Small intestine (tissue), 7 donors: ENCODE measurements around the gene MGAT3. TPM values are rescaled to one million over a fixed set of nuclear protein-coding genes. Genes with fewer than 3 reads are reported as not detected.
A peak's percentile ranks its signal among the peaks of the same experiment; 100 is the strongest.

Experiments
- DNase-seq, 2 donors: peaks; one replicate each; pipeline versions ENCODE4 v3.0.0 to v3.0.0-alpha.2; 2013
- FAIRE-seq: peaks from 2 replicates; lab custom pipeline; 2012; peaks lifted over from hg19 to GRCh38; lab: Jason Lieb, UNC
- H3K27ac ChIP-seq, 3 donors: one replicate each; pipeline ENCODE4 v1.5.1; 2013; ENCODE audit warnings: low read length in 2 of 3, mild to moderate bottlenecking in 2 of 3, control low read depth in 1 of 3, inconsistent platforms in 1 of 3, low read depth in 1 of 3, moderate library complexity in 1 of 3
- H3K27me3 ChIP-seq, 3 donors: one replicate each; pipeline ENCODE4 v1.6.1; 2013; ENCODE audit warnings: low read length in 3 of 3, inconsistent platforms in 1 of 3; ENCODE audit not compliant: control insufficient read depth in 3 of 3, insufficient read depth in 3 of 3
- H3K36me3 ChIP-seq, 3 donors: one replicate each; pipeline ENCODE4 v1.6.1; 2013; ENCODE audit warnings: low read length in 3 of 3, inconsistent platforms in 1 of 3, low read depth in 1 of 3, mild to moderate bottlenecking in 1 of 3, moderate library complexity in 1 of 3; ENCODE audit not compliant: control insufficient read depth in 3 of 3, insufficient read depth in 2 of 3
- H3K4me1 ChIP-seq, 3 donors: one replicate each; pipeline ENCODE4 v1.6.1; 2013; ENCODE audit warnings: low read length in 2 of 3, inconsistent platforms in 1 of 3, low read depth in 1 of 3, mild to moderate bottlenecking in 1 of 3, moderate library complexity in 1 of 3; ENCODE audit not compliant: control insufficient read depth in 3 of 3, insufficient read depth in 2 of 3
- H3K4me3 ChIP-seq, 3 donors: one replicate each; pipeline ENCODE4 v1.5.1; 2013; ENCODE audit warnings: low read length in 3 of 3, control low read depth in 1 of 3, inconsistent platforms in 1 of 3, low read depth in 1 of 3, mild to moderate bottlenecking in 1 of 3, moderate library complexity in 1 of 3
- H3K9me3 ChIP-seq, 2 donors: one replicate each; pipeline ENCODE4 v1.6.1; 2013; ENCODE audit warnings: low read depth in 1 of 2, low read length in 1 of 2; ENCODE audit not compliant: control insufficient read depth in 2 of 2, insufficient read depth in 1 of 2
- WGBS, 3 donors: extraction: QIAGEN DNeasy Blood & Tissue Kit; methylation state at CpG; one replicate each; pipeline ENCODE4 v1.1.7; 2013; 5-methylcytosine and 5-hydroxymethylcytosine counted together
- polyA plus RNA-seq, 4 donors: library from polyadenylated mRNA; stranded (reverse) in 3 of 4; unstranded in 1 of 4; fragments of 200-250 nt in 3 of 4; fragments of 120-200 nt in 1 of 4; gene quantifications; one replicate each; pipeline versions ENCODE4 v1.2.1 to v1.2.3, GENCODE V29; 2013
- donor health status: healthy with polysubstance abuse.
- donor health status: control.
- donor health status: control.
- donor health status: Bipolar disorder and iron deficiency.
- donor health status: healthy.

The MGAT3 gene
- polyA plus RNA-seq, 4 donors: 11.1 to 30.1 (median 17.2) TPM

DNA sequence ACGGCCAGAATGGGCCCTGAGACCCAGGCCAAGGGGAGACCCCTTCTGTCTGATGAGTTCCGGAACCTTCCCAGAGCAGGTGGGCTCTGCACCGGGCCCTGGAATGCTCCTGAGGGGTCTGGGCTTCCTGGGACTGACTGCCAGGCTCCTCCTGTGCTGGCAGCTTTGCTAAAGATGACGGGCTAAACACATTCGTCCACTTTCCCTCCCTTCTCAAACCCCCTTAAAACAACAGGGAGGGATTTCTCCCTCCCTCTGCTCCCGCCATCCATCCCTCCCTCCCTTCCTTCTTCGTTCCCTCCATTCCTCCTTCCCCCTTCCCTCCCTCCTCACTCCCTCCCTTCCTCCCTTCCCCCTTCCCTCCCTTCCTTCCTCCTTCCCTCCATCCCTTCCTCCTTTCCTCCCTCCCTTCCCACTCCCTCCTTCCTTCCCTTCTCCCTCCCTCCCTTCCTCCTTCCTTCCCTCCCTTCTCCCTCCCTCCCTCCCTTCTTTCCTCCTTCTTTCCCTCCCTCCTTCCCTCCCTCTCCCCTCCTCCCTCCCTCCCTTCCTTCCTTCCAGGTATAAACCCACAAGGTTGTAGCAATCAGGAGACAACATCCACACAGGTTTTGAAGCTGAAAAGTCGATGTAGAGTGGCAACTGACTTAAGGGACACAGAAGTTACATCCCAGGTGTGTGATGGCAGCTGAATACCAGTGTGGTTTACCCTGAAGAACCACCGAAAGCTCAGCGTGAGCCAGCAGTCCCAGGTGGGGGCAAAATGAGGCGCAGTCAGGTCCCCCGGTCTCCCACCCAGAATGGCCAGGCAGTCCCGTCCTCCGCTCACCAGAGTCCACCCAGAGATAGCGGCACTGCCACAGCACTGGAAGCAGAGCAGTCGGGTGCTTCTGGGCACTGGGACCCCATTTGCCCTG, 18.8 kb upstream of the MGAT3 start:
- Histone ChIP-seq H3K4me1 (peaks cover 4 to 16% (median 6%) of the 10 kb centered on the region in 3 donors), H3K9me3 (no peaks in the 10 kb centered on the region), H3K27me3 (no peaks in the 10 kb centered on the region), H3K27ac (peak overlapping the region; percentile 36 to 59 (median 51)), H3K4me3 (peak overlapping the region in 1 of 3 donors; percentile 32), H3K36me3 (peaks cover 0 to 24% (median 0%) of the 10 kb centered on the region in 3 donors)
- FAIRE-seq (no peak), DNase-seq (no peak)
- 23 to 43% (median 38%) methylated on average over 16 of the region's 16 CpGs for WGBS, 3 donors

DNA sequence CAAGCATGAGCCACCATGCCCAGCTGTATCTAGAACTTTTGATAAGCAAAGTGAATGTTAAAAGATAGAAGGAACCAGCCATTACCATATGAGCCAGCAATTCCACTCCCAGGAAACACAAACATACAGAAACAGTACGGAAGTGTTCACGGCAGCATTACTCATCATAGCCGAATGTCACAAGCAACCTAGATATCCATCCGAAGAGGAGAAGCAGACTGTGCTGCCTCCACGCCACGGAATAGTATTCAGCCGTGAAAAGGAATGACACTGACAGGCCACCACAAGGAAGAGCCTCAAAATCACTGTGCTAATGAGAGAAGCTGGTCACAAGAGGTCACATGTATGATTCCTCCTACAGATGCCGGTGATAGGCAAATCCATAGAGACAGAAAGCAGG, 17.6 kb upstream of the MGAT3 start:
- H3K4me1 ChIP-seq: peaks cover 4 to 28% (median 6%) of the 10 kb centered on the region in 3 donors
- H3K36me3 ChIP-seq: peaks cover 0 to 15% (median 0%) of the 10 kb centered on the region in 3 donors
- FAIRE-seq: no peak
- no peaks in the 10 kb centered on the region for H3K9me3 ChIP-seq
- H3K27ac ChIP-seq: peak overlapping the region in 2 of 3 donors; percentile 1 to 59
- H3K27me3 ChIP-seq: no peaks in the 10 kb centered on the region
- no peak overlapping the region for H3K4me3 ChIP-seq
- peak; percentile 58 to 83 for DNase-seq
- 33 to 57% (median 42%) methylated on average over 8 of the region's 8 CpGs for WGBS, 3 donors

DNA sequence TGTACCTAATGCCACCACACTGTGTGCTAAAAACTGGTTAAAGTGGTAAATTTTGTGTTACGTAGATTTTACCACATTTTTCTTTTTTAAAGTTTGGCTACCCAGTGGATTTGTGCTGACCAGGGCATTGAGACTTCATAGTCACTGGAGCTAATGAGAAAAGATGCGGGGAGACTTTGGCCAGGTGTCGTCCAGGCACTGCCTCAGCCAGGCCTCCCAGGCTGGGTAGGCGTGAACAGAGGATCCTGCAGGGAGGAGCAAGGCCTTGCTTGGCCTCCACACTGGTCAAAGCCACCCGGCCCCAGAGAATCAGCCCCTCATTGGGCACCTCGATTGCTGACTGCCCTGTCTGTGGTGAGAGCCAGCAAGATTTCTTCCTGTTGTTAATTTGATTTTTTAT, 13.4 kb upstream of the MGAT3 start:
- Histone ChIP-seq H3K9me3 (no peaks in the 10 kb centered on the region), H3K27ac (peak overlapping the region in 1 of 3 donors; percentile 58), H3K4me3 (no peak overlapping the region), H3K27me3 (no peaks in the 10 kb centered on the region), H3K4me1 (peaks cover 0 to 54% (median 6%) of the 10 kb centered on the region in 3 donors), H3K36me3 (no peaks in the 10 kb centered on the region)
- WGBS, 3 donors: 60 to 75% (median 63%) methylated on average over 6 of the region's 6 CpGs
- DNase-seq (peak in 1 of 2 donors; percentile 62), FAIRE-seq (no peak)

DNA sequence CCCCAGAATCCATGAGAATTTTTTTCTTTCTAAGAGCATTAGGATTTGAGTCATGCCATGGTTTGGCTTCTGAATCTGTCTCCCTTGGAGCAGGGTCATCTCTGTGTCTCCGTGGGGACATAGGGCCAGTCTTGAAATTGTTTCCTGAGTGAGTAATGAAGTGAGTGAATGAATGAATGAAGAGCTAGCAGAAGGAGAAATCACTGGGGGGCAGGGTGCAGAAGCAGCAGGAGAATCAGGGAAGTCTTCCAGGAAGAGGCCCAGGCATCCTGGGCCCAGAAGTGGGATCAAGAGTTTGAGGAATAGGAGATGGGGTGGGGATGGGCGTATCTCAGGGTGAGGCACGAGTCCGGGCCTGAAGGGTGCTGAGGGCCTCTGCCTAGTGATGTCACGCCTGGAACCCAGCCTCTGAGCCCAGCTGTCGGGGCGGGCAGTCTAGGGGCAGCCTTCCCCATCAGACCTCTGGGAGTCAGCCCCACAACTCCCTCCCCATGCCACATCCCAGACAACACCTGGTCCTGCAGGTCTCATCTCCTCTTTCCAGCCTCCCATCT, 12.5 kb upstream of the MGAT3 start:
- Histone ChIP-seq H3K4me3 (no peak overlapping the region), H3K27me3 (no peaks in the 10 kb centered on the region), H3K27ac (no peak overlapping the region), H3K4me1 (peaks cover 0 to 60% (median 3%) of the 10 kb centered on the region in 3 donors), H3K9me3 (no peaks in the 10 kb centered on the region), H3K36me3 (no peaks in the 10 kb centered on the region)
- WGBS, 3 donors: 57 to 78% (median 69%) methylated on average over 3 to 7 of the region's 7 CpGs
- no peak for FAIRE-seq
- DNase-seq: peak in 1 of 2 donors; percentile 46

DNA sequence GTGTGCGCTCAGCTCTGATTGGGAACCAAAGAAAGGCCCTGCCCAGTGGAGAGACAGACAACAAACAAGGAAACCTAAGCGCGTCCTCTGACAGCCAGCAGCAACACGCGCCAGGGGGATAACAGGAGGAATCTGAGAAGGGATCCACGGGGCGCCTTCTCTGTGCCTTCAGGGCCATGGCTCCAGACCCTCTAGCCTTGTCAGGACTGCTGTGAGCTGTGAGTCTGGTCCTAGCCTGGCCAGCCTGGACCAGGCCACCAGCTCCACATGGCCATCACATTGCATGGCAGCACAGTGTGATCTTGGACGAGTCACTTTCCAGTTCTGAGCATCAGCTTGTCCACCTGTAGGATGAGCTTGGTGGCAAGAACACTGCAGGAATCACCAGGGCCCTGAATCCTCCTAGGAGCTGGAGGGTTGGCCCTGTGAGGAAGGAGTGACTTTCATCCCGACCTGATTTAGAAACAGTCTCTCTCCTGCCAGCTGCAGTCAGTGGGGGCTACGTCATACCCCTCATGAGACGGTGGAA, 11.8 kb upstream of the MGAT3 start:
- DNase-seq: no peak
- H3K4me1 ChIP-seq: peaks cover 0 to 67% (median 3%) of the 10 kb centered on the region in 3 donors
- no peak overlapping the region for H3K4me3 ChIP-seq
- H3K36me3 ChIP-seq: no peaks in the 10 kb centered on the region
- FAIRE-seq: no peak
- H3K9me3 ChIP-seq: no peaks in the 10 kb centered on the region
- no peaks in the 10 kb centered on the region for H3K27me3 ChIP-seq
- WGBS, 3 donors: 88 to 94% (median 93%) methylated on average over 11 of the region's 11 CpGs
- H3K27ac ChIP-seq: no peak overlapping the region

DNA sequence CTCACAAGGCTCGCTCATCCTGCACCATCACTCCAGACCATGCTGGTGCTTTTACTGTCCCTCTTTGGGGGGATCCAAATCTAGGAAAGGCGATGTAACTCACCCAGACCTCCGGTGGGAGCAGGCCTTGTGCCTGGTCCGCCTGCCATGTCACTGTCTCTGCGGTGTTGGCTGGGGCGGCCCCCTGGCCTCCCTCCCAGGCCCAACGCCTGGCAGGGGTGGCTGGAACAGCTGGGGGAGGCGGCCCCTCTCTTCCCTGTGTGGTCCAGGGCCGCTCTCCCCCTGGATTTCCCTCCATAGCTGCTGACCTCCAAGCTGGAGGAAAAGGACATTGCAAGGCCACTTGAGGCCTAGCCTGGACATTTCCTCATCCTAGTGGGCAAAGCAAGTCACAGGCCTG, 11.1 kb upstream of the MGAT3 start:
- FAIRE-seq (no peak), DNase-seq (no peak)
- H3K27me3 ChIP-seq: no peaks in the 10 kb centered on the region
- H3K9me3 ChIP-seq: no peaks in the 10 kb centered on the region
- H3K36me3 ChIP-seq: no peaks in the 10 kb centered on the region
- H3K27ac ChIP-seq: peak overlapping the region in 1 of 3 donors; percentile 40
- 90 to 95% (median 91%) methylated on average over 9 of the region's 9 CpGs for WGBS, 3 donors
- peaks cover 0 to 69% (median 3%) of the 10 kb centered on the region in 3 donors for H3K4me1 ChIP-seq
- H3K4me3 ChIP-seq: no peak overlapping the region

DNA sequence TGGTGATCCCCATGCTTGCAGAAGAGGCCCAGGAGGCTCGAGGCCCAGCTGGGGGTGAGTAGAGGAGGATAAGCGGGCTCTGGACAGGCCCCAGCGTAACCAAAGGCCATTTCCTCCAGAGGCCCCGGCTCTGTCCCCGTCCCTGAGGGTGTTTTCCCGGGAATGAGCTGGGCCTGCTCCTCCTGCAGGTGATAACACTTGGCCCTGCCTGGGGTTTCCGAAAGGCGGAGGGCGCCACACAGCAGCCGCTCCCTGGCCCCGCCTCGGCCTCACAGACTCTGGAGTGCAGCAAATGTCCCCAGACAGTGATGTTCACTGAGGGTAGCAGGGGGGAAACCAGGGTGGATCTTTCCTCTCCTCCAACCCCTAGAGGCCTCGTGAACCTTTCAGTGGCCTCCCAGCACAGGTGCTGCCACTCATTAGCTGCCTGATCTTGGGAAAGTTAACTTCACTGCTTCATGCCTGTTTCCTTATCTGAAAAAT, 10.5 kb upstream of the MGAT3 start:
- FAIRE-seq: no peak
- peak; percentile 64 to 82 for DNase-seq
- 10 to 48% (median 32%) methylated on average over 11 to 13 of the region's 13 CpGs for WGBS, 3 donors
- H3K4me3 ChIP-seq: no peak overlapping the region
- no peaks in the 10 kb centered on the region for H3K27me3 ChIP-seq
- peak overlapping the region; percentile 21 to 42 (median 40) for H3K27ac ChIP-seq
- H3K36me3 ChIP-seq: no peaks in the 10 kb centered on the region
- H3K9me3 ChIP-seq: no peaks in the 10 kb centered on the region
- peaks cover 0 to 69% (median 3%) of the 10 kb centered on the region in 3 donors for H3K4me1 ChIP-seq
